ENCODE data around the gene ZP3. TPM values are rescaled to one million over a fixed set of nuclear protein-coding genes. Genes with fewer than 3 reads are reported as not detected.
"Not testable (repeated sequence)": the region's sequence is repeated elsewhere in the genome, so short reads cannot be mapped to it uniquely, and the experiment has no call there.

Gene ZP3
- total RNA-seq, 1 donor from 2014 or later = 1.6 TPM

- not testable (repeated sequence) for DNase-seq (ENCODE audit: low read depth)
Observed at GRCh38 chr7:76440404-76440803, 15.7 kb downstream of the ZP3 start.

- DNase-seq (ENCODE audit: low read depth) = not testable (repeated sequence)
Observed at GRCh38 chr7:76441792-76442191, 17.0 kb downstream of the ZP3 start.

GRCh38 chr7:76442664-76443446 is 18.1 kb downstream of the ZP3 start:
- DNase-seq (ENCODE audit: low read depth) = not testable (repeated sequence)

GRCh38 chr7:76443846-76444245 is 19.1 kb downstream of the ZP3 start:
- DNase-seq (ENCODE audit: low read depth) = not testable (repeated sequence)

GRCh38 chr7:76445577-76446008 is 20.8 kb downstream of the ZP3 start:
- peak; percentile 46 for DNase-seq (ENCODE audit: low read depth)

GRCh38 chr7:76457017-76457416 is 32.3 kb downstream of the ZP3 start:
- DNase-seq (ENCODE audit: low read depth) = not testable (repeated sequence)

GRCh38 chr7:76458504-76458903 is 33.8 kb downstream of the ZP3 start:
- DNase-seq (ENCODE audit: low read depth) = not testable (repeated sequence)

- not testable (repeated sequence) for DNase-seq (ENCODE audit: low read depth)
Observed at GRCh38 chr7:76460767-76461166, 36.0 kb downstream of the ZP3 start.

GRCh38 chr7:76461464-76462101 is 36.8 kb downstream of the ZP3 start, which contains the start of gene DTX2:
TSS of gene DTX2 (plus strand) at chr7:76461709. CDS start at chr7:76480510, 18,801 bp downstream.
- DNase-seq (ENCODE audit: low read depth) = not testable (repeated sequence)

- DNase-seq (ENCODE audit: low read depth) = not testable (repeated sequence)
Observed at GRCh38 chr7:76462271-76462882, 37.6 kb downstream of the ZP3 start.

- DNase-seq (ENCODE audit: low read depth) = not testable (repeated sequence)
Observed at GRCh38 chr7:76464959-76465358, 40.2 kb downstream of the ZP3 start.

GRCh38 chr7:76465950-76466349 is 41.2 kb downstream of the ZP3 start:
- not testable (repeated sequence) for DNase-seq (ENCODE audit: low read depth)

GRCh38 chr7:76467743-76468404 is 43.1 kb downstream of the ZP3 start:
- DNase-seq (ENCODE audit: low read depth) = not testable (repeated sequence)

GRCh38 chr7:76471556-76472221 is 46.9 kb downstream of the ZP3 start:
- not testable (repeated sequence) for DNase-seq (ENCODE audit: low read depth)

- not testable (repeated sequence) for DNase-seq (ENCODE audit: low read depth)
Observed at GRCh38 chr7:76473097-76473496, 48.3 kb downstream of the ZP3 start.

- DNase-seq (ENCODE audit: low read depth) = not testable (repeated sequence)
Observed at GRCh38 chr7:76476280-76476679, 51.5 kb downstream of the ZP3 start.

- not testable (repeated sequence) for DNase-seq (ENCODE audit: low read depth)
Observed at GRCh38 chr7:76476742-76477474, 52.2 kb downstream of the ZP3 start.

GRCh38 chr7:76479628-76480027 is 54.9 kb downstream of the ZP3 start:
- DNase-seq (ENCODE audit: low read depth) = not testable (repeated sequence)

- DNase-seq (ENCODE audit: low read depth) = not testable (repeated sequence)
Observed at GRCh38 chr7:76480403-76481253, 55.9 kb downstream of the ZP3 start.
